HCT116 (cell line): ENCODE measurements around the gene ZDBF2. TPM values are rescaled to one million over a fixed set of nuclear protein-coding genes. Genes with fewer than 3 reads are reported as not detected.
A peak's percentile ranks its signal among the peaks of the same experiment; 100 is the strongest.

Experiments used
- ATAC-seq: fragments of 200-7000 bp; cut with Tn5 transposase; 2 replicates; pipeline ENCODE4 v1.9.1; 2020; ENCODE audit warnings: mild to moderate bottlenecking, moderate library complexity
- BruUV-seq: library from RNA; stranded (reverse); fragments of 400-500 nt; replicated peaks from 2 replicates; lab custom pipeline; 2021; lab: Mats Ljungman, UMichigan
- CTCF ChIA-PET: fragments of 300-600 bp; sonication (Branson Sonifier 250); formaldehyde crosslinking; loops from one replicate; lab custom pipeline; 2021; ENCODE audit warnings: antibody characterized with exemption; lab: Charles Lee
- POLR2A ChIA-PET: fragments of 300-600, 350-600 bp; sonication (Branson Sonifier 250); formaldehyde crosslinking; loops from one replicate; lab custom pipeline; 2021; ENCODE audit warnings: antibody characterized with exemption; lab: Charles Lee
- RAD21 ChIA-PET, 2 experiments: fragments of 300-600 bp; sonication (Branson Sonifier 250); formaldehyde crosslinking; loops; one replicate each; lab custom pipeline; 2023; ENCODE audit warnings: low total read pairs in 2 of 2; ENCODE audit not compliant: uncharacterized antibody in 2 of 2, unreplicated experiment in 2 of 2, low non-redundant PET in 1 of 2; lab: Charles Lee
- DNase-seq: peaks from one replicate; pipeline ENCODE4 v3.0.0-alpha.2; 2010; ENCODE audit warnings: low read depth, low spot score
- H2AFZ ChIP-seq: fragments of 200-600 bp; shearing (Covaris generic), sonication (generic); 2 replicates; pipeline ENCODE4 v1.6.1; 2017; ENCODE audit warnings: low read depth, mixed run types, mixed read lengths, antibody characterized with exemption, low read length; ENCODE audit not compliant: poor library complexity, severe bottlenecking
- H3K27ac ChIP-seq: 2 replicates; pipeline ENCODE4 v1.5.1; 2012; ENCODE audit warnings: low read depth, low read length
- H3K27me3 ChIP-seq: fragments of 200-600 bp; sonication (generic); 2 replicates; pipeline ENCODE4 v1.6.1; 2016; ENCODE audit warnings: mixed run types, low read length, mixed read lengths; ENCODE audit not compliant: insufficient read depth
- H3K36me3 ChIP-seq, 2 experiments: fragments of 200-500 bp in 1 of 2; fragments of 200-600 bp in 1 of 2; sonication (Bioruptor generic) in 1 of 2; sonication (generic) in 1 of 2; 2 replicates each; pipeline versions ENCODE4 v1.5.1 to v1.6.1; 2014 to 2016; ENCODE audit warnings: low read length in 2 of 2, inconsistent platforms in 1 of 2, mixed read lengths in 1 of 2, mixed run types in 1 of 2; ENCODE audit not compliant: insufficient read depth in 2 of 2, control insufficient read depth in 1 of 2
- H3K4me1 ChIP-seq, 2 experiments: fragments of 200-600 bp in 1 of 2; sonication (generic) in 1 of 2; 2 replicates each; pipeline versions ENCODE4 v1.5.1 to v1.6.1; 2012 to 2017; ENCODE audit warnings: low read length in 2 of 2, inconsistent platforms in 1 of 2, mild to moderate bottlenecking in 1 of 2, mixed read lengths in 1 of 2, mixed run types in 1 of 2, moderate library complexity in 1 of 2; ENCODE audit not compliant: insufficient read depth in 2 of 2, control insufficient read depth in 1 of 2
- H3K4me2 ChIP-seq: fragments of 200-600 bp; sonication (generic); 2 replicates; pipeline ENCODE4 v1.6.1; 2017; ENCODE audit warnings: mixed run types, low read length, mixed read lengths
- H3K4me3 ChIP-seq, 2 experiments: fragments of 200-600 bp in 1 of 2; sonication (generic) in 1 of 2; replicated peaks in 1 of 2; 2 replicates each; pipeline ENCODE4 v1.5.1; 2011 to 2016; ENCODE audit warnings: low read length in 2 of 2, control low read depth in 1 of 2, low read depth in 1 of 2, mild to moderate bottlenecking in 1 of 2, mixed read lengths in 1 of 2, mixed run types in 1 of 2
- H3K79me2 ChIP-seq: fragments of 200-600 bp; sonication (generic); 2 replicates; pipeline ENCODE4 v1.6.1; 2017; ENCODE audit warnings: mild to moderate bottlenecking, mixed run types, low read length, moderate library complexity, mixed read lengths; ENCODE audit not compliant: insufficient read depth
- H3K9ac ChIP-seq: fragments of 200-600 bp; sonication (generic); 2 replicates; pipeline ENCODE4 v1.6.1; 2016; ENCODE audit warnings: low read length, mixed read lengths
- H3K9me2 ChIP-seq: fragments of 200-600 bp; sonication (generic), shearing (Covaris generic); 2 replicates; pipeline ENCODE4 v1.6.1; 2017; ENCODE audit warnings: mixed run types, mild to moderate bottlenecking, moderate library complexity; ENCODE audit not compliant: insufficient read depth
- H3K9me3 ChIP-seq, 2 experiments: fragments of 200-500 bp in 1 of 2; fragments of 200-600 bp in 1 of 2; sonication (Bioruptor generic) in 1 of 2; sonication (generic) in 1 of 2; 2 replicates each; pipeline ENCODE4 v1.6.1; 2014 to 2017; ENCODE audit warnings: low read length in 2 of 2, mixed read lengths in 2 of 2, inconsistent platforms in 1 of 2, low read depth in 1 of 2, mild to moderate bottlenecking in 1 of 2, mixed run types in 1 of 2, moderate library complexity in 1 of 2; ENCODE audit not compliant: control insufficient read depth in 1 of 2, insufficient read depth in 1 of 2
- H4K20me1 ChIP-seq: fragments of 200-600 bp; sonication (generic), shearing (Covaris generic); 2 replicates; pipeline ENCODE4 v1.6.1; 2017; ENCODE audit warnings: mixed run types, mild to moderate bottlenecking, moderate library complexity; ENCODE audit not compliant: insufficient read depth
- FOSL1 ChIP-seq: IDR thresholded peaks from 2 replicates; pipeline ENCODE4 v1.6.1; 2012; ENCODE audit warnings: low read depth
- POLR2A ChIP-seq: IDR thresholded peaks from 2 replicates; pipeline ENCODE4 v1.7.0; 2011; ENCODE audit warnings: borderline replicate concordance; ENCODE audit not compliant: insufficient read depth, insufficient read length; ENCODE audit errors: extremely low read depth
- SP1 ChIP-seq: IDR thresholded peaks from 2 replicates; pipeline ENCODE4 v1.6.1; 2012; ENCODE audit warnings: low read depth
- intact Hi-C: fragments of 100-400 bp; cut with micrococcal nuclease; formaldehyde crosslinking; loops from 2 replicates; pipeline ENCODE4 v1.10.0; 2022
- total RNA-seq: library from RNA; stranded (reverse); gene quantifications from one replicate; pipeline ENCODE4 v1.2.1, GENCODE V29; 2021; ENCODE audit not compliant: unreplicated experiment

Gene ZDBF2
- total RNA-seq, 1 experiment from 2014 or later = 9.2 TPM

GRCh38 chr2:206361407-206362045, 87.1 kb downstream of the ZDBF2 start:
- no peaks in the 10 kb centered on the region for H3K79me2 ChIP-seq
- H2AFZ ChIP-seq = no peak overlapping the region
- TF ChIP-seq POLR2A (no peak), FOSL1 (0 out of 2 replicates have a peak, but pooled peaks have one; percentile 13), SP1 (no peak)
- ChIA-PET RAD21 (no interaction called here), POLR2A (no interaction called here), CTCF (no interaction called here)
- H3K36me3 ChIP-seq = no peaks in the 10 kb centered on the region
- H3K9me3 ChIP-seq = no peaks in the 10 kb centered on the region
- BruUV-seq = no TSS peak
- no peak overlapping the region for H3K9ac ChIP-seq
- DNase-seq (no peak), ATAC-seq (no peak)
- no peaks in the 10 kb centered on the region for H3K9me2 ChIP-seq
- H3K27ac ChIP-seq = no peak overlapping the region
- no peaks in the 10 kb centered on the region for H3K4me1 ChIP-seq
- H3K4me2 ChIP-seq = no peak overlapping the region
- intact Hi-C loops = no loop called here
- no peaks in the 10 kb centered on the region for H3K27me3 ChIP-seq
- no peak overlapping the region for H3K4me3 ChIP-seq
- no peaks in the 10 kb centered on the region for H4K20me1 ChIP-seq

Other genes starting within 250 kb of the ZDBF2 start
- 14.4 TPM for gene INO80D, start 188.5 kb upstream of the ZDBF2 start, total RNA-seq
- gene NDUFS1, start 115.2 kb upstream of the ZDBF2 start, total RNA-seq = 86.6 TPM
- 985 TPM for gene EEF1B2, start 114.8 kb upstream of the ZDBF2 start, total RNA-seq
- 0.10 TPM for gene ADAM23, start 168.9 kb downstream of the ZDBF2 start, total RNA-seq